SIG-M5 treated with dmso at 0.1 percent for 504 hours (cell line): ENCODE results near the gene TTC13.

ENCODE experiments used
- DNase-seq: peaks from one replicate; lab custom pipeline; 2025; ENCODE audit not compliant: unreplicated experiment; lab: John Stamatoyannopoulos, UW

Gene TTC13

DNA sequence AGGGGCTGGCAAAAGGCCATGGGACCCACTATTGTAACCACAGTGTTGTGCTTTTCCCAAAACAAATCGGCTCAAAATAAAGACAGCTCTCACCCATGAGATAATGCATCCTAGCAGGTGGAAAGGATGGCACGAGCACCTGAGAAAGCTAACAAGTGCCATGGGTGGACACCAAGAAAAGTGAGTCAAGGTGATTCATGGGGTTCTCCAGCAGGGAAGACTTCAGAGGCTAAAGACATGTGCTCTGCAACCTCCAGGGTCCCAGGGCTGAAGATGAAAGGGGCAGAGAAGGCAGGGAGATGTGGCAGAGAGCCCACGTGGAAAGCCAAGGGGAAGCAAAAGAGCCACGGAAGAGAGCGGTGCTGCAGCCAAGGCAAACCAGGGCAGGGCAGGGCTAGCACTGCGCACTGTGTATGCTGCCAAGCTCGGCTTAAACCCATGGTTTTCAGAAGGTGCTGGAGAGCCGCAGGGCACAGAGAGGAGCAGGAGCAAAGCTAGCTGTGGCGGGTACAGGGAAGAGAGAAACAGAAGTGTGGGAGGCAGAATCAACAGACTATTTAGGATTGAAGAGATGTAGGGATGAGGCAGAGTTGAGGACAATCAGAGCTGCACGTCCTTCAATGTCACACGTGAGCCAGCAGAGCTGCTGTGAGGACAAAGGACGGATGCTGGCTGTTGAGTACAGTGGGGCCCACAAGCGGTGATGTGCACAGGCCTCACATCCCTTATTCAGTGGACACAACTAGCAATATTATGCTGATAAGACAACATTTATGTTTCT, 68.5 kb downstream of the TTC13 start:
- no peak for DNase-seq

DNA sequence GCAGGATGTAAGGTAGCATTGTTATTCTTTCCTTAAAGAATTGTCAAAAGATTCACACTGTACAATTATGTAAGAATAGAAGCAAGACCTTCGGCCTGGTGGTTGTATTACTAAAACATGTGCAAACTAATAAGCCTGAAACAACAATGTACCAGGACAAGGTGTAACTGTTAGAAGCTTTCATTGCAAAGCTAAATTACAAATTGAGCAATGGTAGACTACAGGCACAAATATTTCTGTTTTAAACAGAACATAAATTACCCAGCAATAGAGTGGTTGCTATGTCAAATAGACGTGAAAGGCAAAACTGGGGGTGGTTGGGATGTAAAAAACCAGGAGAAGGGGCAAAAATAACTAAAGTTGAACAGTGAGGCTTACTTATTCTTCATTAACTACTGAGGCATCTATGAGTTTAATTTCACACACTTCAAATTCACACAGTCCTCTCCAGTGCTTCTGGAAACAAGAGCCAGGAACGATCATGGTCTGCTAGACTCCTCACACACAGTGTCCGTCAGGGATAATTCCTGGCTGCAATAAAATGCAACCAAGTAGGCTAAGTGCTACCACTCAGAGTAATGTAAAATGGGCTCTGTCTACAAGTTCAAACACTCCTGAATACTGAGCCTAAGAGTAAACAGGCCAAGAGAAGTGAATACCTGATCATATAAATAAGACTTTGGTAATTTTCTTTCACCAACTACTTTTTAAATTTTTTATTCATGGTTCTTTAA, 71.0 kb downstream of the TTC13 start:
- DNase-seq = no peak

DNA sequence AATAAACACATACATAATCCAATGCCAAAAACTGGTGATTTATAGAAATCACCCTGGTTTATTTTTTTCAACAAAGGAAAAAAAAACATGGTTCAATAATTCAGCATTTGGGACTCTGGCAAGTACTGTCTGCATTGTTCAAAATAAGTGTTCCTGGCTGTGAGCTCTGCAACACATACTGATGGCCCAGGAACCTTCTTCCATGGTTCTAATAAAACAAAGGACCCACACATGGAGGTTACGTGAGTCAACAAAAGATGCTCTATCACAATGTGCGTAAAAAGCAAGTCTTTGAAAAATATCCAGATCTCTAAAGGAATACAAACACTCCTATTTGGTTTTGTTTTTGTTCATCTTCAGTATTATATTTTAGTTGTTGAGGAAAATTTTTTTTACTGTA, 72.4 kb downstream of the TTC13 start:
- DNase-seq = no peak

DNA sequence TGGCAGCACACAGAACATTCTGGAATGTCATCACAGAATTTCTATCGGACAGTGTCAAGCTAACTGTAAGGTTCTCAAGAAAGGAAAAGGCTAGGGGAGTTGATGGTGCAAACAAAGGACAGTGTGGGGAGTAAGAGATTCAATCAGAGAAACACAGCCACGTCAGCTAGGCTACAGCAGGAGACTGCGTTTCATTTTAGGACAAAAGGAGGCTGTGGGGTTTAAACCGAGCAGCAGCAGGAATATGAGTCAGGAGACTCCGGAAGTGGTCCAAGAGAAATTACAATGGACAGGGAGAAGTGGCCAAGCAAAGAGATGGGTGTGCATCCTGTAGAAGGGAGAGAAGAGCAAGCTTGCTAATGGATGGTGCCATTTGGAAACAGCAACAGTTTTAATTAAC, 72.9 kb downstream of the TTC13 start:
- no peak for DNase-seq

DNA sequence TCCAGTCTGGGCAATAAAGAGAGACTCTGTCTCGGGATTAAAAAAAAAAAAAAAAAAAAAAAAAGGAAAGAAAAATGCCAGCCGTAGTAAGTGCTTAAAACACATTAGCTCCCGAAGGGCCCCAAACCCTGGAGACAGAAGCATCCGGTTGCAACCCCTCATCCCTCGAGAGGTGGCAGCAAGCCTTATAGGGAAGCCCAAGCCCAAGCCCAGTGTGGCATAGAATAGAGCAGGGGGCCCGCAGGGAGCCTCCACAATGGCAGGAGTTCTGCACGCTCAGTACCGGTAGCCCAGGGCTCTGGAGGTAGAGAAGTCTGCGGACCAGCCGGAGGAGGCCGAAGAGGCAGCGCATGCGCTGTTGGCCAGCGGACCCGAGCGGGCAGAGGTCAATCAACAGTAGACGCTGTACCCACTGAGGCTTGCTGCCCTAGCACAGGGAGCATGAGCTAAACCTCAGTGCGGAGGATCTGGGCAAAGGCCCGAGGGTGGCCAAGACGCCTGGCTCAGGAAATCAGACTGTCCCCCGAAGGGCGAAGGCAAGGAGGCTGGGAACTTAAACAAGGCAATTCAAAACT, 76.2 kb downstream of the TTC13 start:
- no peak for DNase-seq

DNA sequence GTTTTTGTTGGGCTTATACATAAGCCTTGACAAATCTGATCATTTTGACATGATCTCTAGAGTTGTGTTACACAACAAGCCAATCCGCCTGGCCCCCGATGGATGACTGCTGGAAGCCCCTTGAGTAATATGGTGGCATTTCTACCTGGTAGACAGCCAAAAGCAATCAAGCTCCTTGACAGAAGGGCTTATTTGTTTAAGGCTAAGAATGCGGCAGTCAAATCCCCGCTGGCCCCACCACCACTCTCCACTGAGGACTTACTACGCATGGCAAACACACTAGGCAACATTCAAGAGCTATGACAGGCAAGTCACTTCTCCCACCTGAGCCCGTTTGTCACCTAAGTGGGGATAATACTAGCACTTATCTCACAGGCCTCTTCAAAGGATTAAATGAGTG, 77.0 kb downstream of the TTC13 start:
- no peak for DNase-seq

DNA sequence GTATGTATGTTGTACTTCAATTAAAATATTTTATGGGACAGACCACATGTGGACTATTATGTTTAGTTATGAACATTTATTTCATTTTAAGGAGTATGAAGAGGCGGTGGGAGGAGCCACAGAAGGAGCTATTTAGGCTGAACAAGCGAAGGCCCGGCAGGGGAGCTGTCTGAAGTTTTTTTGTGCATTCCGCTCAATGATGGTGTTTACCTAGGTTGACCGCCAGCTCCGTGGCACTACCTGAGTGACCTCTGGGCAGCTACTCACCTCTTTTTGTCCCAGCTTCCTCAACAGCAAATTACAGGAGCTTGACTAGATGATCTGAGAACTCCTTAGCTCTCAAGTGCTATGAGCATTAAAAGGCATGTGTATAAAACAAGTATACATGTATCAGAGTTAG, 77.7 kb downstream of the TTC13 start:
- DNase-seq = no peak

DNA sequence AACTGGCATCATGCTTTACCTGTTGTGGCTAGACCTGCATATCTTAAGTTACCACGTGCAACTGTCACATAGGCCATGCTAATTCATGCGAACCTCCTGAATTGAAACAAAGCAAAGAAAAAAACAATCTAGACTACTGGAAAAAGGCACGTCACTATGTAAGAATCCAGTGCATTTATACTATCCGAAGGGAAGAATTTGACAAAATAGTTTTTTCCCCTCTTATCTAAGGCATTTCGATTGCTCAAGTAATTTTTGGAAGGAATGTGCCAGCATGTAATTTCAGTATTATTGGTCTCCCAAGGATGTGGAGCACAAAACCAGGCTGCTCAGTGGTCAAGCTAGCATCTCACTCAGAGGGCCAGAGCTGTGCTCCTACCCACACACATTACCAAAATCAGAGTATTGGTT, 78.8 kb downstream of the TTC13 start:
- DNase-seq = no peak

DNA sequence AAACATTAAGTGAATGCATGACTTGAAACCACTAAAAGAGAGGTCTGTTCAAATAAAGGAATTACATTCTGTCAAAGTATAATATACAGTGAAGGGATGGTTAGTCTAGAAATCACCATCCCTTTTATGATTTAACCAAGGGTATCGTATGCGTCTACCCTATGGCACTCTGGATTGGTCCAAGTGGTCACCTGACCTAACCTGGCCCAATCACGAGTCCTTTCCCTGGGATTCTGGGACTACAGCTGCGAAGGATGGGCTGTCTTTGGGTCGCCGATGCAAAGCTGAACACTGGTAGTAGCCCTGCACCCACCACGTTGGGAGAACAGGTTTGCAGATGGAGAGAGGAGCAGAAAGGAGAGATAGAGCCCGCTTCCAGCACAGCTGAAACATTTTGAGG, 79.9 kb downstream of the TTC13 start:
- DNase-seq = no peak

DNA sequence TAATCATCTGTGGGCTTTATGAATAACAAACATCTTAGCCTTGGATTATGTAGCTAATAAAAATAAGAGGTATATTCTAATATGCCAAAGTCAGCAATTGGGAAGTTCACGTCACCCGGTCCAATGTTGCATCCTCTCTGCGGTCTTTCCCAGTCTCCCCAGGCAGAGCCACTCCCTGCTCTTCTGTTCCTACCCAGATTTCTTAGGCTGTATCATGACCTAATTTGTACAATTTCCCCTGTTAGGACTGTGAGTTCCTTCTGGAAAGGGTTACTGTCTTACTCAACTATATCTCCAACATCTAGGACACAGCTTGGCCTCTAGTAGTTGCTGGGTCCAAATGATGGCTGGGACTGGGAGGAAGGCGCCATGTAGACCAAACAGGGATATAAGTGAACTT, 80.5 kb downstream of the TTC13 start:
- no peak for DNase-seq

DNA sequence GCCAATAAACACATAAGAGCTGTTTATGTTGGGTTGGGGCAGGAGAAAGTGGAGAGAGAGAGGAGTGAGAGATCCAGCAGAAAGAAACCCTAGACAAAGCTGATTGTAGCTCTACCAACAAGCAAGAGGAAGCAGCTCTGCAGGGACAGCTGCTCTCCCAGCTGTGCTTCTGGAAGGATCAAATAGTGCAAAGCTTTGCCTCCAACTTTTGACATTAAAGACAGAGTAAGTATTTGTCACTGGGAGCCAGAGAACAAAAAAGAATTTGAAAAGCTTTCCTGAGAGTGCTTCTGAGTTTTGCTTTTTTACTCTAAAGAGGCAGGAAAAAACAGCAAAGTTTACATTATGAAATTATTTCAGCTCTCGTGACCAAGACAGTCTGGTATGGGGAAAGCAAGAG, 81.9 kb downstream of the TTC13 start:
- no peak for DNase-seq

DNA sequence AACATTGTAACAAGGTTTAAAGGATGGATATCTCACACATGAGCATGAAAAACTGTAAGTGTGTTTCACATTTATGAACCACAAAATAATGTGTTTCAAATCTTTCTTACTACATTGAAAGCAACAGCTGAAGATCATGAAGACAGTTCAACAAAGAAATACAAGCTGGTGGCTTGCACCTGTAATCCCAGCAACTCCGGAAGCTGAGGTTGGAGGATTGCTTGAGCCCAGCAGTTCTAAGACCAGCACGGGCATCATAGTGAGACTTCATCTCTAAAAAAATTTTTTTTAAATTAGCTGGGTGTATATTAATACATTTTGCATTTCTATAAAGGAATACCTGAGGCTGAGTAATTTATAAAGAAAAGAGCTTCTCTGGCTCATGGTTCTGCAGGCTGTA, 83.2 kb downstream of the TTC13 start:
- DNase-seq = no peak

DNA sequence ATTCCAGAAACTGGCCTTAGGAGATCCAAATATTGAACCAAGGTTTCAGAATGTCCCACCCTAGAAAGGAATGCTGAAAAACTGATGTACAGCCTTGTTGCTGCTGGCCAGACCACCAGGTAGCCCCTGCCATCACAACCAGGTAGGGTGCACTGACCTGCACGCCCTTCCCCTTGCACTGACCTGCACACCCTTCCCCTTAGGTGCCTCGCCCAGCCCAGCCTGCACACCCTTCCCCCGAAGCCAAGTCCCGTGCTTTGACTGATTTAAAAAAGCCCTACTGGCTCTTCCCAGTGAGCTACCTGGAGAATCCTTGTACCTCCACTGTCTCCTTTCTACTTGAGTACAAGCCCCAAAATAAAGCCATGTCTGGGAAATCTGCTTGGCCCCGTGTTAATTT, 84.0 kb downstream of the TTC13 start:
- no peak for DNase-seq

DNA sequence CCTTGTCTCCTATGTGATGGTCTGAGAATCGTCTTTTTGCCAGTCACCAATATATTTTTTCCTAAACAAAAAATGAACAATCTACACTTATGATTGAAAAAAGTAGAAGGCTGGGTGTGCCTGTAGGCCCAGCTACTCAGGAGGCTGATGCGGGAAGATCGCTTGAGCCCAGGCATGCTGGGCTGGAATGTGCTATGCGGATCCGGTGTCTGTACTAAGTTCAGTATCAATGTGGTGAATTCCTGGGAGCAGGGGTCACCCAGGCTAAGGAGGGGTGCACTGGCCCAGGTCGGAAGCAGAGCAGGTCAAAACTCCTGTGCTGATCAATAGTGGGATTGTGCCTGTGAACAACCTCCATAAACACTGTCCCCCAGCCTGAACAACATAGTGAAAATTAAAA, 84.6 kb downstream of the TTC13 start:
- no peak for DNase-seq

DNA sequence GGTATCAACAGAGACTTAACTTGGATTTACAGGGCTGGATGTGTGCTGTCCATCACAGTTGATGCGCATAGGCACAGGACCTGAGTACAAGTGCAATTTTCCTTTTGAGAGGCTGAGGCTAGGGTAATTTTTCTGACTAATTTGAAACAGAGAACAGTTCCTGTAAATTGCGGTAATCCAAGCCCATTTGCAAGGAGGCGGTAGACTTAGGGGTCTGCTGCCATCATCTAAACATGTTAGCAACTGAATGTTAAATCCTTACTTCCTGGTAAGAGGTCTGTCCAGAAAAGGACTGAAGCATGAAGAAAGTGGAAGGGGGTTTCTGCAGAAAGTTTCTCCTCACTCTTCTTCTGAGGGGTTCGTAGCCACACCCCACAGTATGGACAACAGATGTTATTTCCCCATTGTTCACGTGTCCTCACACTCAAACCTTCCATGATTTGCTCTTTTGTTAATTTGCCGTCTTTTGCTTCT, 86.6 kb downstream of the TTC13 start:
- DNase-seq = no peak

DNA sequence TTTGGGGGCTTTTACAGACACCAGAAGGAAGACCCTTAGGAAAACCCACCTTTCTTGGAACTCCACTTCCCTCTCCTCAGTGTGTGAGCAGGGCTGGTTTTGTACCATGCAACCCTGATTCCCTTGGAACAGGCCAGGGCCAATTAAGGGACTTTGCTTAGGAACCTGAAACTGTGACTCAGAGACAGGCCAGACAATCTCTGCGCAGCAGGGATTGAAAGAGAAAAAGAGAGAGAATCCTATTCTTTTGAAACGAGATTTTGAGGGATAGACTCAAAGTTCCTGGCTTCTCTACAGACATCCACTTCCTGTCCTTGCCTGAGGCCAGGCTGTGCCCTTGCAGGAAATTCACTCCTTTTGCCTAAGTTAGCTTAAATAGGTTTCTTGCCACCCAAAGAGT, 87.2 kb downstream of the TTC13 start:
- DNase-seq = no peak

DNA sequence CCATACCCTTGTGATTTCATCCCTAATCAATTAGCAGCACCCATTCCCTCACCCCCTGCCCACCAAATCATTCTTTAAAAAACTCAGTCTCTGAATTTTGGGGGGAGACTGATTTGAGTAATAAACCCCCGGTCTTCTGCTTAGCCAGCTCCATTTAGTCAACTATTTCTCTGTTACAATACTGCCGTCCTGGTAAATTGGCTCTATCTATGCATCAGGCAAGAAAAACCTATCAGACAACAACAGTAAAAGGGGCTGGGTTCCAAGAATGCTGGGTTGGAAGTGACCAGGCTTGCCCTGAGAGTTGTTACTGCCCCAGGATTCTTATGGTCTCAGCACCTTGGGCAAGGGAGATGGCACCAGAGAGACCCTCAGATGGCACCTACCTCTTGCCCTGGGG, 94.0 kb downstream of the TTC13 start:
- no peak for DNase-seq

DNA sequence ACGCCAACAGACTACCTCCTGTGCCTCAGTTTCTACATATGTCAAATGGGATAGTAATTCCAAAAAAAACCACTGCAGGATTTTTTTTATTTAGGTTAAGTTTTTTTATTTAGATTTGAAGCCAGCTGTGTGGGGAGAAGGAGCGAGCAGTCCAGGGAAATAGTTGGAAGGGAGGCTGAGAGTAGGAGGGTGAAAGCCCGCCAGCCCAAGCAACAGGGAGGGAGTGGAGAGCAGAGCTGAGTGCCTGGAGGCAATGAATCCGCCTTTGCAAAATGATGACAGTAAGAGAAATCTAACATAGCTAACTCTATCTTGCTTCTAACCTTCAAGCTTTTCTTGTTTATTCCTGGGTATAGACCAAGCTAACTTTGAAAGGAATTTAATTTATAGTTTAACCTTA, 94.7 kb downstream of the TTC13 start:
- no peak for DNase-seq

DNA sequence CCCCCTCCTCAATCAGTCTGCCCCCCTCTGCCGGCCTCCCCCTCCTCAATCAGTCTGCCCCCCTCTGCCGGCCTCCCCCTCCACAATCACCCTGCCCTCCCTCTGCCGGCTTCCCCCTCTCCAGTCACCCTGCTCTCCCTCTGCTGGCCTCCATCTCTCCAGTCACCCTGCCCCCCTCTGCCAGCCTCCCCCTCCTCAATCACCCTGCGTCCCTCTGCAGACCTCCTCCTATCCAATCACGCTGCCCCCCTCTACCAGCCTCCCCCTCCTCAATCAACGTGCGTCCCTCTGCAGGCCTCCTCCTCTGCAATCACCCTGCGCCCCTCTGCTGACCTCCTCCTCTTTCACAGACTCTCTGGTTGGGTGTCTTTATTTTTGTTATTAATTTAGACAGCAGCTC, 98.9 kb downstream of the TTC13 start:
- no peak for DNase-seq

DNA sequence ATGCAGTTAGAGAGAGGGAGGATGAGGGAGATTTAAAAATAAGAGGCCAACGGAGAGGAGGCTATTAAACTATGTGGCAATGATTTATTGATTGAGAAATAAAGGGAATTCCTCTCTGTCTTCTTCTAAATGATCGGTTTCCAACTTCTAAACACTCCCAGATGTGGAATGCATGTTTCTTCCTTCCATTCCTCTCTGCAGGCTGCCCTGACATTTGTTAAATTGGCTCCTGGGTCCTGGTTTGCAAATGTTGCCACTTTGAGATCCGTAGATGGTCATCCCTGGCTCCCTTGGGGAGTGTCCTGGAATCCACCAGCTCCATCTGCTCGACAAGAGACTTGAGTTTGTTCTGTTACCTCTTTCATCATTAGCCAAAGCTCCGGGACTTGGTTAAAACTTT, 100.1 kb downstream of the TTC13 start:
- DNase-seq = no peak

DNA sequence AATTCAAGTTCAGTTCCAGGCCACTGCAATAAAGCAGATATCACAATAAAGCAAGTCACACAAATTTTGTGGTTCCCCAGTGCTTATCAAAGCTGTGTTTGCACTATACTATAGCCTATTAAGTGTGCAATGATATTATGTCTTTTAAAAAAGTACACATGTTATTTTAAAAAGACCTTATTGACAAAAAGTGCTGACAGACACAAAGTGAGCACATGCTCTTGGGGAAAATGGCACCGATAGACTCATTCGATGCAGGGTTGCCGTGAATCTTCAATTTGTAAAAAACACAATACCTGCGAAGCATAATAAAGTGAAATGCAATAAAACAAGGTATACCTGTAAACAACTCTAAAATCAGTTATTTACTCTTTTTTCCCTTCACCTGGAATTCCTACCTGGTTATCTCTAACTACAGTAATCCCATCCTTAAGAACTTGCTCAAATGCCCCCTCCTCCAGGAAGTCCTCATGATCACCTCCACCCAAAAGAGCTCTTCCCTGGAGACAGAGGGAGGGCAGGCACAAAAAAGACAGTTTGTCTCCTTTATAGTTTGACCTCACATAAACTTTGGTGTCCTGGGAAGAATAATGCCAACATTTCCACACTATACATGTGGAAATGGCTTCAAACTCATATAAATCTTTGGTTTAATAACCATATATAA, 100.6 kb downstream of the TTC13 start:
- no peak for DNase-seq
